GM23338 (cell line): ENCODE measurements around the gene REPS1. TPM values are rescaled to one million over a fixed set of nuclear protein-coding genes. Genes with fewer than 3 reads are reported as not detected.

ENCODE experiments used
- ATAC-seq: fragments of 200-7000 bp; cut with Tn5 transposase; 3 replicates; pipeline ENCODE4 v1.9.1; 2020
- DNase-seq: peaks from one replicate; pipeline ENCODE4 v3.0.0-alpha.2; 2015; ENCODE audit warnings: low spot score
- H2AFZ ChIP-seq: fragments of 200-600 bp; sonication (generic); 2 replicates; pipeline ENCODE4 v1.8.0; 2016; ENCODE audit warnings: antibody characterized with exemption, mild to moderate bottlenecking, moderate library complexity
- H3F3A ChIP-seq: fragments of 200-600 bp; sonication (generic); replicated peaks from 2 replicates; pipeline ENCODE4 v1.8.0; 2017; ENCODE audit warnings: antibody characterized with exemption, mixed run types, low read depth
- H3K27ac ChIP-seq: fragments of 200-600 bp; sonication (generic); 2 replicates; pipeline ENCODE4 v1.6.1; 2016; ENCODE audit warnings: low read depth
- H3K27me3 ChIP-seq: fragments of 200-600 bp; sonication (generic); 2 replicates; pipeline ENCODE4 v1.8.0; 2016; ENCODE audit warnings: mild to moderate bottlenecking, mixed run types, moderate library complexity; ENCODE audit not compliant: insufficient read depth
- H3K36me3 ChIP-seq: fragments of 200-600 bp; sonication (generic); 2 replicates; pipeline ENCODE4 v1.8.0; 2016; ENCODE audit warnings: mild to moderate bottlenecking; ENCODE audit not compliant: insufficient read depth
- H3K4me1 ChIP-seq: fragments of 200-600 bp; sonication (generic); 2 replicates; pipeline ENCODE4 v1.8.0; 2016; ENCODE audit warnings: mild to moderate bottlenecking, moderate library complexity; ENCODE audit not compliant: insufficient read depth
- H3K4me2 ChIP-seq: fragments of 200-600 bp; sonication (generic); 2 replicates; pipeline ENCODE4 v1.7.1; 2017; ENCODE audit warnings: mixed run types
- H3K4me3 ChIP-seq: fragments of 200-600 bp; sonication (generic); 2 replicates; pipeline ENCODE4 v1.6.1; 2016; ENCODE audit warnings: mixed run types
- H3K79me2 ChIP-seq: fragments of 200-600 bp; sonication (generic); replicated peaks from 2 replicates; pipeline ENCODE4 v1.8.0; 2017; ENCODE audit warnings: mild to moderate bottlenecking; ENCODE audit not compliant: insufficient read depth
- H3K9me2 ChIP-seq: fragments of 200-600 bp; sonication (generic); 2 replicates; pipeline ENCODE4 v1.8.0; 2017; ENCODE audit not compliant: insufficient read depth
- H4K20me1 ChIP-seq: fragments of 200-600 bp; sonication (generic); replicated peaks from 2 replicates; pipeline ENCODE4 v1.8.0; 2017; ENCODE audit warnings: mild to moderate bottlenecking; ENCODE audit not compliant: insufficient read depth
- H3K27ac Mint-ChIP-seq: 2 replicates; pipeline ENCODE4 v1.8.0; 2020; ENCODE audit warnings: inconsistent platforms, mild to moderate bottlenecking, moderate library complexity, mixed read lengths
- H3K27me3 Mint-ChIP-seq: 3 replicates; pipeline ENCODE4 v1.8.0; 2022; ENCODE audit warnings: low read depth, mild to moderate bottlenecking, moderate library complexity, mixed read lengths, inconsistent platforms; ENCODE audit not compliant: insufficient read depth, poor library complexity
- H3K36me3 Mint-ChIP-seq: 3 replicates; pipeline ENCODE4 v1.8.0; 2021; ENCODE audit warnings: low read depth, mild to moderate bottlenecking, inconsistent platforms, moderate library complexity, mixed read lengths
- H3K4me1 Mint-ChIP-seq: 3 replicates; pipeline ENCODE4 v1.8.0; 2020; ENCODE audit warnings: mild to moderate bottlenecking, inconsistent platforms, mixed read lengths
- H3K4me3 Mint-ChIP-seq: 3 replicates; pipeline ENCODE4 v1.8.0; 2021; ENCODE audit warnings: moderate library complexity, mild to moderate bottlenecking, inconsistent platforms, mixed read lengths
- H3K9me3 Mint-ChIP-seq: 3 replicates; pipeline ENCODE4 v1.8.0; 2020; ENCODE audit warnings: moderate library complexity, mild to moderate bottlenecking, inconsistent platforms, mixed read lengths
- CREB1 ChIP-seq: fragments of 250-450 bp; sonication (Bioruptor Pico); IDR thresholded peaks from 2 replicates; pipeline ENCODE4 v1.5.0; 2020; ENCODE audit warnings: low read depth, mild to moderate bottlenecking, moderate library complexity
- CTCF ChIP-seq, 2 experiments: fragments of 200-600 bp in 1 of 2; sonication (generic) in 1 of 2; conservative IDR thresholded peaks; 2 replicates each; pipeline versions ENCODE4 v1.5.1 to v1.6.1; 2016 to 2017; ENCODE audit warnings: antibody characterized with exemption in 2 of 2, low read depth in 2 of 2, mild to moderate bottlenecking in 2 of 2, moderate library complexity in 1 of 2
- EZH2 ChIP-seq: fragments of 200-600 bp; sonication (generic); IDR thresholded peaks from one replicate; pipeline ENCODE4 v1.8.0; 2017; ENCODE audit warnings: antibody characterized with exemption, mild to moderate bottlenecking, low read depth; ENCODE audit not compliant: unreplicated experiment
- EZH2phosphoT487 ChIP-seq: fragments of 200-600 bp; sonication (generic); IDR thresholded peaks from one replicate; pipeline ENCODE4 v1.8.1; 2018; ENCODE audit warnings: antibody characterized with exemption; ENCODE audit not compliant: unreplicated experiment
- JUNB ChIP-seq: IDR thresholded peaks from one replicate; pipeline ENCODE4 v1.6.1; 2016; ENCODE audit warnings: antibody characterized with exemption; ENCODE audit not compliant: unreplicated experiment
- REST ChIP-seq: IDR thresholded peaks from one replicate; pipeline ENCODE4 v1.6.1; 2018; ENCODE audit warnings: antibody characterized with exemption; ENCODE audit not compliant: unreplicated experiment
- ZNF114 ChIP-seq: fragments of 250-450 bp; sonication (Bioruptor Pico); IDR thresholded peaks from 2 replicates; pipeline ENCODE4 v1.5.0; 2020; ENCODE audit warnings: mild to moderate bottlenecking, moderate library complexity
- ZNF462 ChIP-seq: fragments of 250-450 bp; sonication (Bioruptor Pico); IDR thresholded peaks from 2 replicates; pipeline ENCODE4 v1.5.0; 2020; ENCODE audit warnings: mild to moderate bottlenecking, moderate library complexity
- polyA plus RNA-seq: library from polyadenylated mRNA; unstranded; fragments of >200 nt; fragmentation: Nextera tagmentation; extraction: Ambion mirVana; gene quantifications from 2 replicates; pipeline ENCODE4 v1.2.1, GENCODE V29; 2016
- total RNA-seq: library from RNA; depleted of rRNA; stranded (reverse); fragments of >200 nt; shearing (Covaris generic); gene quantifications from 2 replicates; pipeline ENCODE4 v1.2.3, GENCODE V29; 2014

The REPS1 gene
- total and polyA plus RNA-seq, 2 experiments from 2014 or later, result 46.0 to 65.7 TPM

- DNase-seq (no peak), ATAC-seq (no peak)
- H3K4me1 ChIP-seq, result no peaks in the 10 kb centered on the region
- H2AFZ ChIP-seq, result no peak overlapping the region
- peaks cover 27% of the 10 kb centered on the region for H3K36me3 ChIP-seq
- no peaks in the 10 kb centered on the region for H3K9me2 ChIP-seq
- H3K4me2 ChIP-seq, result no peak overlapping the region
- H3K4me1 Mint-ChIP-seq, result no peaks in the 10 kb centered on the region
- H3K27me3 ChIP-seq, result no peaks in the 10 kb centered on the region
- no peak overlapping the region for H3K4me3 Mint-ChIP-seq
- H3K36me3 Mint-ChIP-seq, result peaks cover 69% of the 10 kb centered on the region
- H3K9me3 Mint-ChIP-seq, result no peaks in the 10 kb centered on the region; the same call in 2 of the 3 replicates
- H3K4me3 ChIP-seq, result no peak overlapping the region
- no peaks in the 10 kb centered on the region for H4K20me1 ChIP-seq
- H3K27ac ChIP-seq, result no peak overlapping the region
- H3F3A ChIP-seq, result no peaks in the 10 kb centered on the region
- no peak overlapping the region for H3K27ac Mint-ChIP-seq
- H3K79me2 ChIP-seq, result no peaks in the 10 kb centered on the region
- TF ChIP-seq CTCF (conservative IDR thresholded peaks at IDR 0.05; ENCODE audit: low read depth in 2 of 2) (no peak), ZNF462 (CRISPR knock-in tag) (no peak)
- no peaks in the 10 kb centered on the region for H3K27me3 Mint-ChIP-seq
Observed at GRCh38 chr6:138909511-138909910, 78.5 kb downstream of the REPS1 start.

GRCh38 chr6:138907167-138907566 lies 80.9 kb downstream of the REPS1 start:
- no peaks in the 10 kb centered on the region for H3K9me2 ChIP-seq
- no peaks in the 10 kb centered on the region for H3F3A ChIP-seq
- Mint-ChIP-seq H3K27me3 (no peaks in the 10 kb centered on the region), H3K27ac (no peak overlapping the region), H3K9me3 (no peaks in the 10 kb centered on the region; the same call in 2 of the 3 replicates), H3K36me3 (peaks cover 57% of the 10 kb centered on the region), H3K4me1 (no peaks in the 10 kb centered on the region), H3K4me3 (no peak overlapping the region)
- ATAC-seq, result no peak
- H3K27me3 ChIP-seq, result no peaks in the 10 kb centered on the region
- no peak overlapping the region for H3K4me2 ChIP-seq
- no peak for DNase-seq
- no peak overlapping the region for H3K4me3 ChIP-seq
- H3K4me1 ChIP-seq, result no peaks in the 10 kb centered on the region
- H3K79me2 ChIP-seq, result no peaks in the 10 kb centered on the region
- H3K36me3 ChIP-seq, result peaks cover 26% of the 10 kb centered on the region
- no peak overlapping the region for H3K27ac ChIP-seq
- H2AFZ ChIP-seq, result no peak overlapping the region
- no peaks in the 10 kb centered on the region for H4K20me1 ChIP-seq
- no peak for TF ChIP-seq JUNB
- TF ChIP-seq REST, result no peak
- no peak for TF ChIP-seq CREB1 (CRISPR knock-in tag)
- TF ChIP-seq EZH2, result no peak
- no peak for TF ChIP-seq ZNF114
- TF ChIP-seq EZH2phosphoT487, result no peak
- no peak for TF ChIP-seq CTCF (conservative IDR thresholded peaks at IDR 0.05; ENCODE audit: low read depth in 2 of 2)
